ENCODE measurements around the gene COX19.

DNA sequence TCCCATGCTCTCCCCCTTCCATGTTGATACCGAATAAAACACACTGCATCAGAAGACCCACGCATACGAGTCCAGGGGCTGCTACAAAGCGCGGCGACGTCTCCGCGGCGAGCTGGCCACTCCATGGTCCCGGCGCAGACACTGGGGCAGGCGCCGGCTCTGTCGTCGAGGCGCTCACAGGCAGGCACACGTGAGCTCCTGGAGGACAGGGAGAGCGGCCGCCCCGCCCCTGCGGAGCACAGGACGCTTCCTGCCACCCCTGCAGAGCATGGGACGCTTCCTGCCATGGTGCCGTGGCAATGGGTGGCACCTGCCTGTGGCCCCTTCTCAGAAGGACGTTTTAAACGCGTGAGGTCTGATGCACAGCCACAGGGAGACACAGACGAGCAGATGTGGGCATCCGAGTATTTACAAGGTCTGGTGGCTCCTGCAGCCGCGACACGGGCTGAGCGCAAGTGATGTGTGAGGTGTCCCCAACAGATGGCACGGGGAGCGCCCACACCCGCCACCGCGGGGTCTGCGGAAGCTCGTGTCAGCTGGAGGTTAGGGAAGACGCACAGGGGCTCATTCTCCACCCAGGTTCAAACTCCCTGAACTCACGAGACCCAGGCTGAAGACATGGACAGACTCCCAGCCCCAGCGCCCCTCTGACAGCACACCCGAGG lies 47.6 kb upstream of the COX19 start:
- TF ChIP-seq, protein P1, sequence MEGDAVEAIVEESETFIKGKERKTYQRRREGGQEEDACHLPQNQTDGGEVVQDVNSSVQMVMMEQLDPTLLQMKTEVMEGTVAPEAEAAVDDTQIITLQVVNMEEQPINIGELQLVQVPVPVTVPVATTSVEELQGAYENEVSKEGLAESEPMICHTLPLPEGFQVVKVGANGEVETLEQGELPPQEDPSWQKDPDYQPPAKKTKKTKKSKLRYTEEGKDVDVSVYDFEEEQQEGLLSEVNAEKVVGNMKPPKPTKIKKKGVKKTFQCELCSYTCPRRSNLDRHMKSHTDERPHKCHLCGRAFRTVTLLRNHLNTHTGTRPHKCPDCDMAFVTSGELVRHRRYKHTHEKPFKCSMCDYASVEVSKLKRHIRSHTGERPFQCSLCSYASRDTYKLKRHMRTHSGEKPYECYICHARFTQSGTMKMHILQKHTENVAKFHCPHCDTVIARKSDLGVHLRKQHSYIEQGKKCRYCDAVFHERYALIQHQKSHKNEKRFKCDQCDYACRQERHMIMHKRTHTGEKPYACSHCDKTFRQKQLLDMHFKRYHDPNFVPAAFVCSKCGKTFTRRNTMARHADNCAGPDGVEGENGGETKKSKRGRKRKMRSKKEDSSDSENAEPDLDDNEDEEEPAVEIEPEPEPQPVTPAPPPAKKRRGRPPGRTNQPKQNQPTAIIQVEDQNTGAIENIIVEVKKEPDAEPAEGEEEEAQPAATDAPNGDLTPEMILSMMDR (conservative IDR thresholded peaks at IDR 0.05; ENCODE audit: low read depth, low read length) = no peak
- TF ChIP-seq EZH2 (IDR thresholded peaks at IDR 0.05; ENCODE audit: low read length, unreplicated experiment) = no peak

Data from PC-3 (cell line).